Activated T-helper 2 cell treated with anti-CD3 and anti-CD28 coated beads, Interferon-gamma antibody, Interleukin-2, Interleukin-4, amounts not matched to agents 10 μg/mL and 5 μg/mL and 100 μg/mL, durations not matched to agents 14 hours and 24 hours and 36 hours (primary cell): Measurements from ENCODE around the gene ATG16L2. TPM values are rescaled to one million over a fixed set of nuclear protein-coding genes. Genes with fewer than 3 reads are reported as not detected.
A peak's percentile ranks its signal among the peaks of the same experiment; 100 is the strongest.

Experiments used
- DNase-seq: peaks from one replicate; pipeline ENCODE4 v3.0.0; 2021; ENCODE audit warnings: low spot score
- H3K27ac Mint-ChIP-seq: one replicate; pipeline ENCODE4 v1.8.0; 2021; ENCODE audit warnings: mixed read lengths
- H3K27me3 Mint-ChIP-seq: one replicate; pipeline ENCODE4 v1.8.0; 2021; ENCODE audit warnings: low read depth, mixed read lengths
- H3K36me3 Mint-ChIP-seq: one replicate; pipeline ENCODE4 v1.8.0; 2021; ENCODE audit warnings: low read depth, mixed read lengths
- H3K4me1 Mint-ChIP-seq: one replicate; pipeline ENCODE4 v1.8.0; 2021; ENCODE audit warnings: low read depth, mixed read lengths
- H3K4me3 Mint-ChIP-seq: one replicate; pipeline ENCODE4 v1.8.0; 2021; ENCODE audit warnings: low read depth, mild to moderate bottlenecking, moderate library complexity, mixed read lengths
- H3K9me3 Mint-ChIP-seq: one replicate; pipeline ENCODE4 v1.8.0; 2021; ENCODE audit warnings: mixed read lengths
- intact Hi-C: fragments of 100-400 bp; cut with micrococcal nuclease; formaldehyde crosslinking; loops from one replicate; pipeline ENCODE4 v1.15.1; 2023
- total RNA-seq: library from RNA; stranded (reverse); gene quantifications from 2 replicates; pipeline ENCODE4 v1.2.3, GENCODE V29; 2022

The ATG16L2 gene
- total RNA-seq, 1 donor from 2014 or later = 87.1 TPM

GRCh38 chr11:72775288-72776110, 38.7 kb upstream of the ATG16L2 start:
- DNase-seq = no peak
- intact Hi-C loops = no loop called here

GRCh38 chr11:72776117-72776843, 37.9 kb upstream of the ATG16L2 start:
- H3K27me3 Mint-ChIP-seq = peaks cover 6% of the 10 kb centered on the region
- H3K27ac Mint-ChIP-seq = no peak overlapping the region
- H3K9me3 Mint-ChIP-seq = no peaks in the 10 kb centered on the region
- no peaks in the 10 kb centered on the region for H3K4me1 Mint-ChIP-seq
- no peaks in the 10 kb centered on the region for H3K36me3 Mint-ChIP-seq
- no peak for DNase-seq
- intact Hi-C loops = no loop called here
- no peak overlapping the region for H3K4me3 Mint-ChIP-seq

More at GRCh38 chr11:72775288-72776110, 38.7 kb upstream of the ATG16L2 start:
- Mint-ChIP-seq H3K9me3 (no peaks in the 10 kb centered on the region), H3K27me3 (peaks cover 6% of the 10 kb centered on the region), H3K27ac (no peak overlapping the region), H3K4me1 (no peaks in the 10 kb centered on the region), H3K4me3 (no peak overlapping the region), H3K36me3 (no peaks in the 10 kb centered on the region)

GRCh38 chr11:72776844-72777754, 37.1 kb upstream of the ATG16L2 start:
- H3K27me3 Mint-ChIP-seq = peaks cover 6% of the 10 kb centered on the region
- no peak overlapping the region for H3K4me3 Mint-ChIP-seq
- no peaks in the 10 kb centered on the region for H3K9me3 Mint-ChIP-seq
- peaks cover 3% of the 10 kb centered on the region for H3K4me1 Mint-ChIP-seq
- intact Hi-C loops = no loop called here
- no peak overlapping the region for H3K27ac Mint-ChIP-seq
- no peaks in the 10 kb centered on the region for H3K36me3 Mint-ChIP-seq
- no peak for DNase-seq

GRCh38 chr11:72777755-72778278, 36.4 kb upstream of the ATG16L2 start:
- no peak for DNase-seq
- intact Hi-C loops = no loop called here
- peaks cover 7% of the 10 kb centered on the region for H3K4me1 Mint-ChIP-seq
- H3K9me3 Mint-ChIP-seq = no peaks in the 10 kb centered on the region
- no peak overlapping the region for H3K4me3 Mint-ChIP-seq
- H3K27me3 Mint-ChIP-seq = peaks cover 6% of the 10 kb centered on the region
- no peaks in the 10 kb centered on the region for H3K36me3 Mint-ChIP-seq
- no peak overlapping the region for H3K27ac Mint-ChIP-seq

GRCh38 chr11:72778535-72779494, 35.4 kb upstream of the ATG16L2 start:
- H3K27me3 Mint-ChIP-seq = peaks cover 6% of the 10 kb centered on the region
- H3K27ac Mint-ChIP-seq = no peak overlapping the region
- H3K4me3 Mint-ChIP-seq = no peak overlapping the region
- no peaks in the 10 kb centered on the region for H3K36me3 Mint-ChIP-seq
- no peak for DNase-seq
- peaks cover 8% of the 10 kb centered on the region for H3K4me1 Mint-ChIP-seq
- no peaks in the 10 kb centered on the region for H3K9me3 Mint-ChIP-seq
- intact Hi-C loops = no loop called here

- intact Hi-C loops = no loop called here
Observed at GRCh38 chr11:72779495-72780128, 34.6 kb upstream of the ATG16L2 start.

GRCh38 chr11:72780296-72781062, 33.7 kb upstream of the ATG16L2 start:
- no peaks in the 10 kb centered on the region for H3K36me3 Mint-ChIP-seq
- peaks cover 6% of the 10 kb centered on the region for H3K27me3 Mint-ChIP-seq
- H3K4me1 Mint-ChIP-seq = peaks cover 8% of the 10 kb centered on the region
- H3K27ac Mint-ChIP-seq = no peak overlapping the region
- H3K4me3 Mint-ChIP-seq = peak overlapping the region; percentile 69
- DNase-seq = no peak
- intact Hi-C loops = no loop called here
- H3K9me3 Mint-ChIP-seq = no peaks in the 10 kb centered on the region

More at GRCh38 chr11:72779495-72780128, 34.6 kb upstream of the ATG16L2 start:
- no peak for DNase-seq
- Mint-ChIP-seq H3K36me3 (no peaks in the 10 kb centered on the region), H3K27ac (no peak overlapping the region), H3K4me1 (peaks cover 8% of the 10 kb centered on the region), H3K27me3 (peaks cover 6% of the 10 kb centered on the region), H3K4me3 (peak overlapping the region; percentile 69), H3K9me3 (no peaks in the 10 kb centered on the region)

- Mint-ChIP-seq H3K27ac (no peak overlapping the region), H3K4me1 (peaks cover 8% of the 10 kb centered on the region), H3K27me3 (peaks cover 6% of the 10 kb centered on the region), H3K36me3 (no peaks in the 10 kb centered on the region), H3K4me3 (peak overlapping the region; percentile 69), H3K9me3 (no peaks in the 10 kb centered on the region)
- intact Hi-C loops = no loop called here
- DNase-seq = no peak
Observed at GRCh38 chr11:72781063-72781312, 33.2 kb upstream of the ATG16L2 start.

GRCh38 chr11:72781313-72782080, 32.7 kb upstream of the ATG16L2 start:
- DNase-seq = peak; percentile 36
- intact Hi-C loops = no loop called here
- H3K27me3 Mint-ChIP-seq = peaks cover 6% of the 10 kb centered on the region
- no peaks in the 10 kb centered on the region for H3K9me3 Mint-ChIP-seq
- peaks cover 8% of the 10 kb centered on the region for H3K4me1 Mint-ChIP-seq
- H3K27ac Mint-ChIP-seq = no peak overlapping the region
- H3K4me3 Mint-ChIP-seq = peak overlapping the region; percentile 72
- no peaks in the 10 kb centered on the region for H3K36me3 Mint-ChIP-seq

- peaks cover 8% of the 10 kb centered on the region for H3K4me1 Mint-ChIP-seq
- H3K27me3 Mint-ChIP-seq = peaks cover 6% of the 10 kb centered on the region
- no peak for DNase-seq
- no peaks in the 10 kb centered on the region for H3K36me3 Mint-ChIP-seq
- no peaks in the 10 kb centered on the region for H3K9me3 Mint-ChIP-seq
- intact Hi-C loops = no loop called here
- H3K27ac Mint-ChIP-seq = no peak overlapping the region
- H3K4me3 Mint-ChIP-seq = peak overlapping the region; percentile 72
Observed at GRCh38 chr11:72782081-72782920, 31.9 kb upstream of the ATG16L2 start.
